ENCODE data around the gene PLCL2. TPM values are rescaled to one million over a fixed set of nuclear protein-coding genes. Genes with fewer than 3 reads are reported as not detected.

The PLCL2 gene
- total and polyA plus RNA-seq, 2 donors (not counting 3 experiments of a cell fraction or from before 2014, with no cell fraction given) = 2.3 to 10.7 TPM

- Histone ChIP-seq H3K27me3 (ENCODE audit: control insufficient read depth in 2 of 2, insufficient read depth in 2 of 2, low read length in 2 of 2) (no peaks in the 10 kb centered on the region), H3K4me1 (ENCODE audit: control insufficient read depth, extremely low read depth, insufficient read depth, low read length) (no peaks in the 10 kb centered on the region), H4K20me1 (replicated peaks; ENCODE audit: control insufficient read depth, extremely low read depth, insufficient read depth, low read length) (no peaks in the 10 kb centered on the region), H3K9me3 (replicated peaks; ENCODE audit: control insufficient read depth, insufficient read depth, low read length) (no peaks in the 10 kb centered on the region), H3K36me3 (ENCODE audit: control insufficient read depth in 2 of 2, extremely low read depth in 1 of 2, insufficient read depth in 2 of 2, low read length in 2 of 2) (no peaks in the 10 kb centered on the region), H3K4me2 (ENCODE audit: insufficient read depth, low read length) (no peak overlapping the region), H3K4me3 (replicated peaks in 1 of 3; ENCODE audit: insufficient read depth in 1 of 3, low read depth in 1 of 3, low read length in 3 of 3) (no peak overlapping the region), H3K9me1 (replicated peaks; ENCODE audit: control insufficient read depth, extremely low read depth, insufficient read depth, low read length) (no peaks in the 10 kb centered on the region), H3K9ac (replicated peaks; ENCODE audit: extremely low read depth, insufficient read depth, low read length) (no peak overlapping the region), H2AFZ (ENCODE audit: low read depth, low read length) (no peak overlapping the region), H3K27ac (ENCODE audit: insufficient read depth, low read depth, low read length) (no peak overlapping the region), H3K79me2 (ENCODE audit: control insufficient read depth, insufficient read depth, low read length) (peaks cover 2% of the 10 kb centered on the region)
- CTCF ChIA-PET = no interaction called here
- intact Hi-C loops (cut with micrococcal nuclease) (no loop called here), dilution Hi-C loops (cut with MboI; ENCODE audit: extremely low pct_ligation_motif_present, low sequenced_read_pairs) (no loop called here)
- BruUV-seq (replicated peaks) = no TSS peak
- POLR2A ChIA-PET = no interaction called here
- no peak for FAIRE-seq
- TF ChIP-seq GATA2 (IDR thresholded peaks at IDR 0.05; ENCODE audit: insufficient read depth, insufficient read length, low read depth, low read length) (no peak), CTCF (IDR thresholded peaks at IDR 0.05; ENCODE audit: extremely low read depth in 1 of 2, insufficient read depth in 1 of 2, low read depth in 1 of 2, low read length in 2 of 2) (no peak), POLR2A (IDR thresholded peaks at IDR 0.05; ENCODE audit: low read depth, low read length) (no peak), MYC (IDR thresholded peaks at IDR 0.05; ENCODE audit: low read depth, low read length) (no peak), FOS (IDR thresholded peaks at IDR 0.05; ENCODE audit: borderline replicate concordance, insufficient read depth, low read length) (no peak), JUN (IDR thresholded peaks at IDR 0.05; ENCODE audit: borderline replicate concordance, insufficient read depth, insufficient read length, low read depth) (no peak), POLR2AphosphoS5 (IDR thresholded peaks at IDR 0.05; ENCODE audit: insufficient read depth, low read depth, low read length) (no peak)
- DNase-seq (ENCODE audit: low read depth, low spot score) = no peak
Measured at GRCh38 chr3:16923112-16923511, 38.4 kb downstream of the PLCL2 start.
